Neural crest cell (in vitro differentiated cells): ENCODE data around the gene C11orf91. TPM values are rescaled to one million over a fixed set of nuclear protein-coding genes. Genes with fewer than 3 reads are reported as not detected.
"Not testable (repeated sequence)": the region's sequence is repeated elsewhere in the genome, so short reads cannot be mapped to it uniquely, and the experiment has no call there.

ENCODE experiments used
- DNase-seq: peaks from one replicate; pipeline ENCODE4 v3.0.0; 2021; ENCODE audit warnings: low read depth, mixed read lengths, low spot score
- H3K27ac Mint-ChIP-seq: one replicate; pipeline ENCODE4 v1.8.0; 2021; ENCODE audit warnings: mild to moderate bottlenecking, mixed read lengths; ENCODE audit not compliant: unreplicated experiment
- H3K27me3 Mint-ChIP-seq: 2 replicates; pipeline ENCODE4 v1.8.0; 2021; ENCODE audit warnings: low read depth, mild to moderate bottlenecking, mixed read lengths
- H3K36me3 Mint-ChIP-seq: 2 replicates; pipeline ENCODE4 v1.8.0; 2021; ENCODE audit warnings: low read depth, mild to moderate bottlenecking, mixed read lengths
- H3K4me1 Mint-ChIP-seq: 2 replicates; pipeline ENCODE4 v1.8.0; 2021; ENCODE audit warnings: mixed read lengths
- H3K4me3 Mint-ChIP-seq: one replicate; pipeline ENCODE4 v1.8.0; 2021; ENCODE audit warnings: mild to moderate bottlenecking, mixed read lengths
- H3K9me3 Mint-ChIP-seq: 2 replicates; pipeline ENCODE4 v1.8.0; 2021; ENCODE audit warnings: mixed read lengths
- total RNA-seq: library from RNA; stranded (reverse); gene quantifications from 2 replicates; pipeline ENCODE4 v1.2.1, GENCODE V29; 2021
- TF ChIP-seq, protein P1 (sequence below): fragments of 200-600 bp; sonication (generic); conservative IDR thresholded peaks from 2 replicates; pipeline ENCODE4 v1.5.0; 2021; ENCODE audit warnings: antibody characterized with exemption, mild to moderate bottlenecking

Gene C11orf91
- total RNA-seq, 1 donor from 2014 or later: 0.68 TPM

DNA sequence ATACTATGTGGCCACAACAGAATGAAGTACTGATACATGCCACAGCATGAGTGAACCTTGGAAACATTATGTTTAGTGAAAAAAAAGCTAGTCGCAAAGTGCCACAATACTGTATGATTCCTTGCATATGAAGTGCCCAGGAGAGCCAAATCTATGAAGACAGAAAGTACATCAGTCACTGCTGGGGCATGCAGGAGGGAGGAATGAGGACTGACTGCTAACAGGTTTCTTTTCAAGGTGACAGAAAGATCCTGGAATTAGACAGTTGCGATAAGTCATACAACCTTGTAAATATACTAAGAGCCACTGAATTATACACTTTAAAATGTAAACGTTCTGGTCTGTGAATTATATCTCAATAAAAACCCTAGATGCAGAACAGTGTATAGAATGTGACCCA is 11.8 kb upstream of the C11orf91 start:
- no peak overlapping the region for H3K27ac Mint-ChIP-seq
- H3K9me3 Mint-ChIP-seq: no peaks in the 10 kb centered on the region
- H3K27me3 Mint-ChIP-seq: no peaks in the 10 kb centered on the region
- H3K4me1 Mint-ChIP-seq: peaks cover 4% of the 10 kb centered on the region
- TF ChIP-seq, protein P1, sequence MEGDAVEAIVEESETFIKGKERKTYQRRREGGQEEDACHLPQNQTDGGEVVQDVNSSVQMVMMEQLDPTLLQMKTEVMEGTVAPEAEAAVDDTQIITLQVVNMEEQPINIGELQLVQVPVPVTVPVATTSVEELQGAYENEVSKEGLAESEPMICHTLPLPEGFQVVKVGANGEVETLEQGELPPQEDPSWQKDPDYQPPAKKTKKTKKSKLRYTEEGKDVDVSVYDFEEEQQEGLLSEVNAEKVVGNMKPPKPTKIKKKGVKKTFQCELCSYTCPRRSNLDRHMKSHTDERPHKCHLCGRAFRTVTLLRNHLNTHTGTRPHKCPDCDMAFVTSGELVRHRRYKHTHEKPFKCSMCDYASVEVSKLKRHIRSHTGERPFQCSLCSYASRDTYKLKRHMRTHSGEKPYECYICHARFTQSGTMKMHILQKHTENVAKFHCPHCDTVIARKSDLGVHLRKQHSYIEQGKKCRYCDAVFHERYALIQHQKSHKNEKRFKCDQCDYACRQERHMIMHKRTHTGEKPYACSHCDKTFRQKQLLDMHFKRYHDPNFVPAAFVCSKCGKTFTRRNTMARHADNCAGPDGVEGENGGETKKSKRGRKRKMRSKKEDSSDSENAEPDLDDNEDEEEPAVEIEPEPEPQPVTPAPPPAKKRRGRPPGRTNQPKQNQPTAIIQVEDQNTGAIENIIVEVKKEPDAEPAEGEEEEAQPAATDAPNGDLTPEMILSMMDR: no peak
- DNase-seq: no peak
- H3K36me3 Mint-ChIP-seq: peaks cover 2% of the 10 kb centered on the region
- no peak overlapping the region for H3K4me3 Mint-ChIP-seq

DNA sequence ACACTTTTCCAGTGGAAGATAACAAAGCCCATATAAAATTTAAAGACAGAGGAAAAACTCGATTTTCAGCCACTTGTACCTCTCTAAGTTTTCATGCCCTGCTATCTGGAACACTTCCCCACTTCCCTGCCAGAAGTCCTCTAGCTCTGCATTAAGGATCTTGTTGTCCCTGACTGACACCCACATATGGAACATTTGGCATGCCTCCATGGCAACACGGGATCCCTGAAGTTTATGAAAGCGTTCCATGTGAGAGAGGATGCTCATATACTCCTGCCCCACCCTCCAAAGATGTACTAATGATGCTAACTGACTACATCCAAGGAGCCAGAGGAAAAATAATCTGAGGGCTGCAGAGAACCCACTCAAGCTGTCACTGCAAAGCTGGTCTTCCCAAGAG is 8.8 kb upstream of the C11orf91 start:
- peaks cover 11% of the 10 kb centered on the region for H3K4me1 Mint-ChIP-seq
- H3K9me3 Mint-ChIP-seq: no peaks in the 10 kb centered on the region
- peaks cover 2% of the 10 kb centered on the region for H3K36me3 Mint-ChIP-seq
- no peaks in the 10 kb centered on the region for H3K27me3 Mint-ChIP-seq
- no peak for DNase-seq
- TF ChIP-seq, protein P1: no peak
- H3K27ac Mint-ChIP-seq: no peak overlapping the region
- H3K4me3 Mint-ChIP-seq: no peak overlapping the region

DNA sequence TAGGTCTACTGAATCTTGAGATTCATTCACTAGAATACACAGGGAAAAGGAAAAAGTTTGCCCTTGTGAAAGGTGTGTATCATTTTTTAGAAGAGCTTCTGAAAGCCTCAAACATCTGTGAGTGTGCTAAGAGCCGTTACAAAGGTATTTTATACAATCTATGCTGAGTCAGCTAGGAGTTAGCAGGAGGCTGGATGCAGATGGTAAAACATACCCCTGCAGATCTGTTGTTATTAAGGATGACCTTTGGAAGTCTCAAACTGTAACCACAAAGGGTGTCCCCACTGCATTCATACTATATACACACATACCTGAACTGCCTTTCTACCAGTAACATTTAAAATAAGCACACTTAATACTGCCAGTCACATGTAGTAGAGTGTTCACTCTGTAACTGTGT is 8.4 kb upstream of the C11orf91 start:
- peaks cover 15% of the 10 kb centered on the region for H3K4me1 Mint-ChIP-seq
- no peaks in the 10 kb centered on the region for H3K27me3 Mint-ChIP-seq
- no peak overlapping the region for H3K27ac Mint-ChIP-seq
- H3K9me3 Mint-ChIP-seq: no peaks in the 10 kb centered on the region
- H3K4me3 Mint-ChIP-seq: no peak overlapping the region
- peaks cover 2% of the 10 kb centered on the region for H3K36me3 Mint-ChIP-seq
- no peak for DNase-seq
- TF ChIP-seq, protein P1: no peak

DNA sequence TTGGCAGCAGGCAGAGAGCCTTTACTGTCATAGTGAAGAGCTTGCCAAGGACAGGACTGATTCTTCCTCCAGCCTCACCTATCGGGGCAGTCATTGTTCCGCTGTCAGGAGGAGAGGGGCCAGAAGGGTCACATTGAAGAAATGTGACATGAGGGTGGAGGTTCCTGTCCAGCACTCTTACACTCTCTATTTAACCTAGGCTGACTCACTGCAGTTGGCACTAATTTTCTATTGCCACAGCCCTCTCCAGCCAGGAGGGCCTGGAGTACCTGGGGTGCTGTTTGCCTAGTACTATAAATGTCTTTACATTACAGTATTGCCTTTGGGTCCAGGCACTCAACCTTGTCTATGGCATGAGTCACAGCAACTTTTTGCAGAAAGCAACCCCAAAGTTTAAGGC is 7.2 kb upstream of the C11orf91 start:
- H3K4me1 Mint-ChIP-seq: peaks cover 17% of the 10 kb centered on the region
- not testable (repeated sequence) for H3K9me3 Mint-ChIP-seq, H3K27ac Mint-ChIP-seq, DNase-seq, H3K27me3 Mint-ChIP-seq, H3K36me3 Mint-ChIP-seq, H3K4me3 Mint-ChIP-seq

DNA sequence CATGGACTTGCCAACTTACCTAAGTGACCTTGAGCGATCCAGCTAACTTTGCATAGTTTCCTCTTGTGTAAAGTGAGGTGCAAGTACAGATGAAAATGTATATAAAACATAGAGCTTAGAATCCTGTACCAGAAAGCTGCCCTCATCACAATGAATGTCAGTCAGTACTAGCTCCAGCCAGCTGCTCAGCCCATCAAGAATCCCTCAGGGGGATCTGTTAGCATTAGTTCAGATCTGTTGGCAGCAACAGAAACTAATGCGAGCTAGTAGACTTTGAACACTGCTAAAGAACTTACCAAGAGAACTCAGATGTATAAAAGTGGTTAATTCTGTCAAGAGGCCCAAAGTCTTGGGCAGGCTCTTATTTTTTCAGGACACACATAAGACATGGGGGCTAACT is 6.3 kb upstream of the C11orf91 start:
- DNase-seq: no peak
- peaks cover 25% of the 10 kb centered on the region for H3K4me1 Mint-ChIP-seq

DNA sequence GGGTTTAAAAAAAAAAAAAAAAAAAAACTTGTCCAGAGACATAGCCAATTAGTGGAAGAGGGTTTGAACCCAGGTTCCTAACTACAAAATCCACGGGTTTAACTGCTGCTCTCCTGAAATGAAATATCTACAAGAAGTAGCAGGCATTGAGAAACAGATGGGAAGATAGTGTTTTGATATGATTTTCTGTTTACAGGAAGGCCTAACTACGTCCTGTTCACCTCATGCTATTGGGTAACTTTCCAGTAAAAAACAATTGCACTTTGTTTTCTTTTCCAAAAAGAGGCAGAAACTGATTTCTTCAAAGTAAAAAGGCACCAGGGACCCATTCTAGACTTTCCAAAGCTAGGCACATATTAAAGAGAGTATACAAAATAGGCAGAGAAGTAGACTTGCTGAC is 5.9 kb upstream of the C11orf91 start:
- H3K9me3 Mint-ChIP-seq: no peaks in the 10 kb centered on the region
- TF ChIP-seq, protein P1: no peak
- no peak overlapping the region for H3K27ac Mint-ChIP-seq
- no peaks in the 10 kb centered on the region for H3K27me3 Mint-ChIP-seq
- H3K4me1 Mint-ChIP-seq: peaks cover 30% of the 10 kb centered on the region
- peaks cover 2% of the 10 kb centered on the region for H3K36me3 Mint-ChIP-seq
- DNase-seq: no peak
- H3K4me3 Mint-ChIP-seq: no peak overlapping the region

More for the DNA sequence above, 6.3 kb upstream of the C11orf91 start:
- Mint-ChIP-seq H3K9me3 (no peaks in the 10 kb centered on the region), H3K27ac (no peak overlapping the region), H3K36me3 (peaks cover 2% of the 10 kb centered on the region), H3K27me3 (no peaks in the 10 kb centered on the region), H3K4me3 (no peak overlapping the region)
- TF ChIP-seq, protein P1: no peak
